H1 (cell line): ENCODE results near the gene NLRP3. TPM values are rescaled to one million over a fixed set of nuclear protein-coding genes. Genes with fewer than 3 reads are reported as not detected.

Experiments used
- CBX5 ChIP-seq: fragments of 300-800, 300-1000 bp; sonication (generic); IDR thresholded peaks from 2 replicates; pipeline ENCODE4 v1.7.1; 2016; ENCODE audit warnings: antibody characterized with exemption, low read length, low read depth
- CBX8 ChIP-seq: fragments of 300-800, 300-1000 bp; sonication (generic); IDR thresholded peaks from 2 replicates; pipeline ENCODE4 v1.7.1; 2016; ENCODE audit warnings: low read depth, low read length, borderline replicate concordance
- CTBP2 ChIP-seq: IDR thresholded peaks from 2 replicates; pipeline ENCODE4 v1.7.0; 2011; ENCODE audit warnings: borderline replicate concordance, mild to moderate bottlenecking, moderate library complexity, mixed read lengths, low read length; ENCODE audit not compliant: insufficient read depth, insufficient read length
- KDM4A ChIP-seq: IDR thresholded peaks from one replicate; pipeline ENCODE4 v1.7.1; 2012; ENCODE audit warnings: low read depth, mild to moderate bottlenecking, moderate library complexity, low read length, inconsistent platforms; ENCODE audit not compliant: severe bottlenecking
- POU5F1 ChIP-seq: IDR thresholded peaks from 2 replicates; pipeline ENCODE4 v1.6.1; 2011; ENCODE audit warnings: low read depth, mild to moderate bottlenecking, low read length, moderate library complexity
- SP4 ChIP-seq: IDR thresholded peaks from 2 replicates; pipeline ENCODE4 v1.6.1; 2012; ENCODE audit warnings: low read length, inconsistent platforms
- polyA plus RNA-seq, 7 experiments: library from polyadenylated mRNA; depleted of rRNA in 3 of 7; stranded (reverse) in 5 of 7; unstranded in 2 of 7; fragments of >200 nt in 5 of 7; fragments of 200-250 nt in 2 of 7; gene quantifications; 1 replicate in 5 of 7; 2 replicates in 1 of 7; 4 replicates in 1 of 7; pipeline versions ENCODE4 v1.2.1 to v1.2.3, GENCODE V29; 2011 to 2013; ENCODE audit warnings: missing spikeins in 2 of 7, mixed read lengths in 2 of 7
- total RNA-seq: library from RNA; stranded (reverse); fragmentation: NEBNext Ultra II Directional; extraction: Animal tissue kit (Norgen Biotek cat#: 25700); gene quantifications from 2 replicates; pipeline ENCODE4 v1.2.1, GENCODE V29; 2021

Gene NLRP3
- total and polyA plus RNA-seq, 2 of the 8 experiments (the other 6 are each of a cell fraction or from before 2014, with no cell fraction given) = 0.05 to 0.19 TPM

GRCh38 chr1:247434005-247434404 lies 18.0 kb downstream of the NLRP3 start (continued):
- TF ChIP-seq CBX5 (no peak), CTBP2 (no peak), CBX8 (no peak), KDM4A (no peak), SP4 (no peak), POU5F1 (no peak)
